HL-60/S4 treated with retinoic acid at 250 ng/mL for 4 days and 3 days (cell line): ENCODE measurements around the gene KRT82.

Source experiments
- in situ Hi-C: fragments of 300-500 bp; cut with MboI; formaldehyde crosslinking; loops from 2 replicates; pipeline ENCODE4 v1.7.0; 2022; ENCODE audit warnings: low sequenced_read_pairs

The KRT82 gene

GRCh38 chr12:52436000-52436827 lies 30.1 kb upstream of the KRT82 start:
- in situ Hi-C loops: no loop called here

- in situ Hi-C loops: no loop called here
Observed at GRCh38 chr12:52435659-52435999, 29.5 kb upstream of the KRT82 start.

- in situ Hi-C loops: no loop called here
Observed at GRCh38 chr12:52434760-52435530, 28.8 kb upstream of the KRT82 start.

GRCh38 chr12:52434081-52434733 lies 28.1 kb upstream of the KRT82 start, which contains the start of gene KRT75:
TSS of gene KRT75 (minus strand) at chr12:52434371. CDS start at chr12:52434304, 67 bp downstream.
- in situ Hi-C loops: no loop called here

GRCh38 chr12:52433501-52434080 lies 27.5 kb upstream of the KRT82 start:
- in situ Hi-C loops: no loop called here

- in situ Hi-C loops: no loop called here
Observed at GRCh38 chr12:52432559-52433207, 26.5 kb upstream of the KRT82 start.

- in situ Hi-C loops: no loop called here
Observed at GRCh38 chr12:52428121-52428520, 22.0 kb upstream of the KRT82 start.

- in situ Hi-C loops: no loop called here
Observed at GRCh38 chr12:52427083-52427482, 20.9 kb upstream of the KRT82 start.

- in situ Hi-C loops: no loop called here
Observed at GRCh38 chr12:52426034-52426433, 19.9 kb upstream of the KRT82 start.

GRCh38 chr12:52425466-52425865 lies 19.3 kb upstream of the KRT82 start:
- in situ Hi-C loops: no loop called here

- in situ Hi-C loops: no loop called here
Observed at GRCh38 chr12:52423661-52424500, 17.7 kb upstream of the KRT82 start.

- in situ Hi-C loops: no loop called here
Observed at GRCh38 chr12:52423035-52423434, 16.9 kb upstream of the KRT82 start.

GRCh38 chr12:52419656-52420055 lies 13.5 kb upstream of the KRT82 start:
- in situ Hi-C loops: no loop called here

- in situ Hi-C loops: no loop called here
Observed at GRCh38 chr12:52418576-52419110, 12.5 kb upstream of the KRT82 start.

- in situ Hi-C loops: no loop called here
Observed at GRCh38 chr12:52417740-52418139, 11.6 kb upstream of the KRT82 start.

GRCh38 chr12:52416795-52417194 lies 10.7 kb upstream of the KRT82 start:
- in situ Hi-C loops: no loop called here

GRCh38 chr12:52415870-52416750 lies 10.0 kb upstream of the KRT82 start:
- in situ Hi-C loops: no loop called here

GRCh38 chr12:52414936-52415335 lies 8.8 kb upstream of the KRT82 start:
- in situ Hi-C loops: no loop called here
